ENCODE results near the gene CDC27. TPM values are rescaled to one million over a fixed set of nuclear protein-coding genes. Genes with fewer than 3 reads are reported as not detected.
"Not testable (repeated sequence)": the region's sequence is repeated elsewhere in the genome, so short reads cannot be mapped to it uniquely, and the experiment has no call there.

CDC27 gene
- total RNA-seq, 1 experiment from 2014 or later = 95.9 TPM

- H3K27ac ChIP-seq (ENCODE audit: low read depth, low read length, poor library complexity, severe bottlenecking); DNase-seq (ENCODE audit: low spot score); intact Hi-C loops (cut with micrococcal nuclease; ENCODE audit: unreplicated experiment); POLR2A ChIA-PET (ENCODE audit: low non-redundant PET); H3K9me3 ChIP-seq (ENCODE audit: low read depth, low read length, poor library complexity, severe bottlenecking); H3K4me1 ChIP-seq (ENCODE audit: insufficient read depth, low read length, poor library complexity, severe bottlenecking); H3K27me3 ChIP-seq (replicated peaks; ENCODE audit: insufficient read depth, low read depth, low read length, poor library complexity); BruUV-seq (replicated peaks); CTCF ChIA-PET; H3K4me3 ChIP-seq (ENCODE audit: low read depth, low read length, poor library complexity, severe bottlenecking): not testable (repeated sequence)
- peaks cover 22% of the 10 kb centered on the region for H3K36me3 ChIP-seq (ENCODE audit: insufficient read depth, low read length, poor library complexity, severe bottlenecking)
Measured at GRCh38 chr17:47166854-47167253, 22.2 kb downstream of the CDC27 start.

GRCh38 chr17:47165137-47165536 is 24.0 kb downstream of the CDC27 start:
- Histone ChIP-seq H3K27ac (ENCODE audit: low read depth, low read length, poor library complexity, severe bottlenecking) (no peak overlapping the region), H3K4me1 (ENCODE audit: insufficient read depth, low read length, poor library complexity, severe bottlenecking) (no peaks in the 10 kb centered on the region), H3K27me3 (replicated peaks; ENCODE audit: insufficient read depth, low read depth, low read length, poor library complexity) (no peaks in the 10 kb centered on the region), H3K9me3 (ENCODE audit: low read depth, low read length, poor library complexity, severe bottlenecking) (no peaks in the 10 kb centered on the region), H3K4me3 (ENCODE audit: low read depth, low read length, poor library complexity, severe bottlenecking) (no peak overlapping the region), H3K36me3 (ENCODE audit: insufficient read depth, low read length, poor library complexity, severe bottlenecking) (peaks cover 21% of the 10 kb centered on the region)
- ChIA-PET CTCF (no interaction called here), POLR2A (ENCODE audit: low non-redundant PET) (no interaction called here)
- BruUV-seq (replicated peaks) = no TSS peak
- no peak for DNase-seq (ENCODE audit: low spot score)
- intact Hi-C loops (cut with micrococcal nuclease; ENCODE audit: unreplicated experiment) = no loop called here
- no peak for TF ChIP-seq EZH2 (IDR thresholded peaks at IDR 0.05; ENCODE audit: borderline replicate concordance, low read depth, low read length, poor library complexity, severe bottlenecking)
- no peak for TF ChIP-seq CTCF (conservative IDR thresholded peaks at IDR 0.05; ENCODE audit: low read depth, low read length)

- ChIA-PET CTCF (no interaction called here), POLR2A (ENCODE audit: low non-redundant PET) (no interaction called here)
- TF ChIP-seq EZH2 (IDR thresholded peaks at IDR 0.05; ENCODE audit: borderline replicate concordance, low read depth, low read length, poor library complexity, severe bottlenecking) = no peak
- TF ChIP-seq CTCF (conservative IDR thresholded peaks at IDR 0.05; ENCODE audit: low read depth, low read length) = no peak
- H3K27me3 ChIP-seq (replicated peaks; ENCODE audit: insufficient read depth, low read depth, low read length, poor library complexity) = no peaks in the 10 kb centered on the region
- no peak overlapping the region for H3K4me3 ChIP-seq (ENCODE audit: low read depth, low read length, poor library complexity, severe bottlenecking)
- H3K9me3 ChIP-seq (ENCODE audit: low read depth, low read length, poor library complexity, severe bottlenecking) = no peaks in the 10 kb centered on the region
- no peak overlapping the region for H3K27ac ChIP-seq (ENCODE audit: low read depth, low read length, poor library complexity, severe bottlenecking)
- intact Hi-C loops (cut with micrococcal nuclease; ENCODE audit: unreplicated experiment) = no loop called here
- H3K4me1 ChIP-seq (ENCODE audit: insufficient read depth, low read length, poor library complexity, severe bottlenecking) = no peaks in the 10 kb centered on the region
- no peak for DNase-seq (ENCODE audit: low spot score)
- BruUV-seq (replicated peaks) = no TSS peak
- peaks cover 17% of the 10 kb centered on the region for H3K36me3 ChIP-seq (ENCODE audit: insufficient read depth, low read length, poor library complexity, severe bottlenecking)
Measured at GRCh38 chr17:47164263-47164662, 24.8 kb downstream of the CDC27 start.

- peaks cover 24% of the 10 kb centered on the region for H3K36me3 ChIP-seq (ENCODE audit: insufficient read depth, low read length, poor library complexity, severe bottlenecking)
- intact Hi-C loops (cut with micrococcal nuclease; ENCODE audit: unreplicated experiment) = no loop called here
- no peaks in the 10 kb centered on the region for H3K9me3 ChIP-seq (ENCODE audit: low read depth, low read length, poor library complexity, severe bottlenecking)
- ChIA-PET POLR2A (ENCODE audit: low non-redundant PET) (no interaction called here), CTCF (no interaction called here)
- H3K27me3 ChIP-seq (replicated peaks; ENCODE audit: insufficient read depth, low read depth, low read length, poor library complexity) = no peaks in the 10 kb centered on the region
- no TSS peak for BruUV-seq (replicated peaks)
- no peak overlapping the region for H3K4me3 ChIP-seq (ENCODE audit: low read depth, low read length, poor library complexity, severe bottlenecking)
- H3K27ac ChIP-seq (ENCODE audit: low read depth, low read length, poor library complexity, severe bottlenecking) = no peak overlapping the region
- no peak for TF ChIP-seq CTCF (conservative IDR thresholded peaks at IDR 0.05; ENCODE audit: low read depth, low read length)
- TF ChIP-seq EZH2 (IDR thresholded peaks at IDR 0.05; ENCODE audit: borderline replicate concordance, low read depth, low read length, poor library complexity, severe bottlenecking) = no peak
- no peaks in the 10 kb centered on the region for H3K4me1 ChIP-seq (ENCODE audit: insufficient read depth, low read length, poor library complexity, severe bottlenecking)
- no peak for DNase-seq (ENCODE audit: low spot score)
Measured at GRCh38 chr17:47162013-47162622, 27.0 kb downstream of the CDC27 start.
